GM19395 (cell line): ENCODE measurements around the gene ECHS1.
A peak's percentile ranks its signal among the peaks of the same experiment; 100 is the strongest.

ENCODE experiments used
- ATAC-seq: cut with Tn5 transposase; IDR thresholded peaks from one replicate; pipeline ENCODE4 v1.9.1; 2021; ENCODE audit warnings: mild to moderate bottlenecking, moderate library complexity; ENCODE audit not compliant: unreplicated experiment

ECHS1 gene

DNA sequence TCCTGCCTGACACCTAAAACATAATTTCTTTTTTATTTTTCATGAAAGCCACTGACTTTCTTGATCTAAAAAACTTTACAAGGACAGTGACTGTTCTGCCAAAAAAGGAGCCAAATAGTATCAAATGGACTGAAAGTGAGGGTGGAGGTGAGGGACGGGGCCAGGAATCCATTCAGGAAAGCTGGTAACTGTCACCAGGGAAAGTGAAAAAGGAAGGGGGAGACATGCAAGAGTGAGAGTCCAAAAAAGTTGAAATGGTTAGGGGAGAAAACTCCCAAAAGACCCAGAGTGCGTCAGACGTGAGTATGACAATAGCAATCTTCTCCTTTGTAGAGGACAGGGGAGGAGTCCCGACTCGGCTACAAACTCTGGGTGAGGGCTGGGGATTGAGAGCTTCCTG is 28.9 kb downstream of the ECHS1 start:
- no peak for ATAC-seq

DNA sequence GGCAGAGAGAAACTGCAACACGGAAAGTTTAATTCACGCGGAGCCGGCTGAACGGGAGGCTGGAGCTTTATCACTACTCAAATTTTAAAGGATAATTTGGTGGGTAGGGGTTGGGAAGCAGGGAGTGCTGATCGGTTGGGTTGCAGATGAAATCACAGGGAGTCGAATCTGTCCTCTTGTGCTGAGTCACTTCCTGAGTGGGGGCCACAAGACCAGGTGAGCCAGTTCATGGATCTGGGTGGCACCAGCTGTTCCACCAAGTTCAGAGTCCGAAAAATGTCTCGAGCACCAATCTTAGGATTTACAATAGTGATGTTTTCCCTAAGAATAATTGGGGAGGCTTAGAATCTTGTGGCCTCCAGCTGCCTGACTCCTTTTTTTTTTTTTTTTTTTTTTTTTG is 29.6 kb downstream of the ECHS1 start:
- no peak for ATAC-seq

GRCh38 chr10:133342942-133343341 is 30.2 kb downstream of the ECHS1 start:
- no peak for ATAC-seq

DNA sequence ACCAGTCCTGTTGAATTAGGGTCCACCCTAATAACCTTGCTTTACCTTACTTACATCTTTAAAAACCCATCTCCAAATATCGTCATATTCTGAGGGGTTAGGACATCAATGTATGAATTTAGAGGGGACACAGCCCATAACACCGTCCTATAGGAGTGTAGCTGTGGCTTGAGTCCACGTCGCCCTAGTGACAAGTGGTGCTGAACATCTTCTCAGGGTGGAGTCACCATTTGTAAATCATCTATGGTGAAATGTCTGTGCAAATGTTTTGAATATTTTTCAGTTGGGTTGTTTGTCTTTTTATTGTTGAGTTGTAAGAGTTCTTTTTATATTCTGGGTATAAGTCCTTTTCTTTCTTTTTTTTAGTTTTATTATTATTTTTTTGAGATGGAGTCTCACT is 31.2 kb downstream of the ECHS1 start:
- no peak for ATAC-seq

DNA sequence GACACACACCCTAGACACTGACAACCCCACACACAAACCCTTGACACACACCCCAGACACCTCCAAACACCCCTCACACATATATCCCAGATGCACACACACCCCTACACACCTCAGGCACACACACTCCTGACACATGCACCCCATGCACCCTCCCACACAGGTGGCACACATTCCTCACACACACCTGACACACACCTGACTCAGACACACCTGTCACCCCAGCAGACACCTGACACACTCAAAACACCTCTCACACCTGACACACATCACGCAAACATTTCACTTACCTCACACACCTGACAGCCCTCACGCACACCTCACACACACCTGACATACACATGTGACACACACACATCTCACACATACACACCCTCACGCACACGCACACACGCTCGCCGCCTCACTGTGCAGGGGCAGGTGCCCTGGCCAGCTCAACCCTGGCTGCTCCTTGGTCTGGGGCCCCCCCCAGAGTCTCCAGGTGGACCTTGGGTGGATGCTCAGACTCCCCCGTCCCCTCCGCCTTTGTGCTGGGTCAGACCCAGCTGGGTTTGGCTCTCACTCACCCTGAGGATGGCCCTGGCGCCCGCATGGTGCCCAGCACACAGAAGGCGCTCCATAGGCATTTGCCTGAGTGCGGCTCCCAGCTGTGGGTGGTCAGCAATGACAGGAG is 33.3 kb downstream of the ECHS1 start:
- ATAC-seq, result no peak

DNA sequence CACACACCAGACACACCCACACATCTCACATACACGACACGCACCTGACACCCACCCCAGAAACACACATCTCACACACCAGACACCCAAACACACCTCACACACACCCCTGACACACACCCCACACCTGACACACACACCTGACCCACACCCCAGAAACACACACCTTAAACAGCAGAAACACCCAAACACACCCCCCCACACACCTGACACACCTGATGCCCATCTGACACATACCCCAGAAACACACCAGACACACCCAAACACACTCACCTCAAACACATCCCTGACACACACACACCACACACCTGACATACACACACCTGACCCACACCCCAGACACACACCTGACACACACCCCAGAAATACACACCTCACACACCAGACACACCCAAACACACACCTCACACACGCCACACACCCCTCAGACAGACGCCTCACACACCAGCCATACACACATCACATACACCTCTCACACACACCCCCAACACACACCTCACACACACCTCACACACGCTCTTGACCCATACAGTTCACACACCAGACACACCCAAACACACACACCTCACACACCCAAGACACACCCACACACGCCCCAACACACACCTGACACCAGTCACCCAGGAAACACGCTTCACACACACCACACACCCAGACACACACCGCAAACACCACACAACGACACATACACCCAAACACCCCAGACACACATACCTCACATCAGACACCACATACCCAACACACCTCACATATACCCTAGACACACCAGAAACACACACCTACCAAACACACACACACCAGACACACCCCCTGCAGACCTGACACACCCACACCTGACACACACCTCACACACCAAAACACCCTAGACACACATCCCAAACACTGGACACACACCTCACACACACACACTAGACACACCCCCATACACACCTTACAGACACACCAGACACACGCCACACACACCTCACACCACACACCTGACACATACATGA is 34.8 kb downstream of the ECHS1 start:
- no peak for ATAC-seq

- no peak for ATAC-seq
These were observed 35.8 kb downstream of the ECHS1 start for GRCh38 chr10:133337370-133337725.

DNA sequence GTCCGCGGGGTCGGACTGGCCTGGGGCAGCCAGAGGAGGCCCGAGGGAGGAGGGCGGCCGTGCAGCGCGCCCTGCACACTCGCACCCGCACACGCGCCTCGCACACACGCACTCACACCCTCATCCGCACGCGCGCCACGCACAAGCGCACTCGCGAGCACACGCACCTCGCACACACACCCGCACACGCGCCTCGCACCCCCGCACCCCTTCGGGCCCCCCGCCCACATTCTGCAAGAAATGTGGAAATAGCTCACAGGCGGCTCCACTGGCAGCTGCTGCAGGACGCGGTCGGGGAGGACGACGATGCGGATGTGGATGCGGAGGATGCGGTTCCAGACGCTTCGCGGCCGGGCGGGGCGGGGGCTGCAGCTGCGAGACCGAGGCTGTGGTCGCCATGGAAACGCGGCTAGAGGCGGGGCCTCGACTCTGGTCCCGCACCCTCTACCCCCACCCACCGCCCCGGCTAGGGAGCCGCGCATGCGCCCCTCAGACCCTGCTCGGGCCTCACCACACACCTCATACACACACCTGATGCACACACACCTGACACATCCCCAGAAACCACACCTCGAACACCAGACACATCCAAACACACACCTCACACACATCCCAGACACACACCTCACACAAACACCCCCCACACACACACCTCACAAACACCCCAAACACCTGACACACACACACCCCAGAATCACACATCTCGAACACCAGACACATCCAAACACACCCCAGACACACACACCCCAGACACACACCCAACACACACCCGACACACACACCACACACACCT is 36.4 kb downstream of the ECHS1 start, which contains the start of gene CALY:
Gene CALY, minus strand, starts transcription at position 320 of the 793 bp plus-strand sequence. CDS start 7,907 bp downstream, outside the sequence.
- no peak for ATAC-seq

DNA sequence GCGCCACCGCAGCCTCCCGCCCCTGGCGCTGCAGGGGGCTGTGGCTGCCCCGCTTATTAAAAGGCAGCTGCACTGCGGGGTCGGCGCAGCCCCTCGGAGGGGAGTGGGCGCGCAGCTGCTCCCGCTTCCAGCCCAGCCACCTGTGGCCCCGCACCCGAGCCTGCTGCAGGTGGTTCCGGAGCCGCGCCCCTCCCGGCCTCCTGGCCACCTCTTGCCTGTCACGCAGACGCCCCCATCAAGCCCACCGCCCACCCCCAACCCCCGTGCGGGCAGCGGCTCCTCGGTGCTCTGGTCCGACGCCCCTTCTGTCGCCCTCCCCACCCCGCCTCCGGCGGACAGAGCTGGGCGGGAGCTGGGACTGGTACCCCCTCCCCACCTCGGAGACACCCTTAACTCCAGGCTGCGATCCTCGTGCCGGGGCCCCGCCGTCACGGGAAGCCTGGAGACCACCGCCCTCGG is 37.0 kb downstream of the ECHS1 start:
- no peak for ATAC-seq

DNA sequence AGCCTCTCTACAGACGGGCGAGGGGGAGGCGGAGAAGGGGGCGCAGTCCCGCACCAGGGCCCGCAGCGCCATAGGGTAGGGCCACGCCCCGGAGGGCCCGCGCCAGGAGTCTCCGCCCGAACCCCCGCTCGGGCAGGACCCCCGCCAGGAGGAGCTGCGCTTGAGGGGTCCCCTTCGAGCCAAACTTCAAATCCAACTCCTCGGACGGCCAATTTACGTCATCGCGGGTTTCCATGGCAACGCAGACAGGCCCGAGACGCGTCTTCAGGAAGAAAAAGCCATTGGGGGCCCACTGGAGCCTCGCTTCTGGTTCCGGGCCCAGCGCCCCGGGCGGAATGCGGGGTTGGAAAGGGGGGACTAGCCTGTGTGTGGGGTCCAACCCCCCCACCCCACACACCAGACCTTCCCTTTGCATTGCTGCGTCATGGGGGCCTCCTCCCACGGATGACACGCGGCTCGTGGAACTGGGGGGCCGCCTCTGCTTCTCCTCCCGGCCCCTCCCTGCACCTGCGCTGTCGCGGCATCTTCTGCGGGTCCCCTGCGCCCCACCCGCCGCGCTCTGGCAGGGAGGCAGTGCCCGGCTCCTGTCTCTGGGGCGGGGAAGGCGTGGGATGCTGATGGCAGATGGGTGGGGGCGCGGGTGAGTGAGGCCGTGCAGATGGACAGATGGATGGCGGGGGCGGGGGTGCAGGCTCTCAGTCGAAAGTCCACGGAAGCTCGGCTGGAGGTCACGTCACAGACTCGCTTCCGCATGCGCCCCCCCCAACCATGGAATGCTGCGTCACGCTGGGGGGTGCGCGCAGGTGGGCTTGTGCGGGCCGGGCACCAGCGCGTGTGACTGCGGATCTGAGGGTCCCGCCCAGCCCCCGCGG is 37.7 kb downstream of the ECHS1 start:
- ATAC-seq, result no peak

DNA sequence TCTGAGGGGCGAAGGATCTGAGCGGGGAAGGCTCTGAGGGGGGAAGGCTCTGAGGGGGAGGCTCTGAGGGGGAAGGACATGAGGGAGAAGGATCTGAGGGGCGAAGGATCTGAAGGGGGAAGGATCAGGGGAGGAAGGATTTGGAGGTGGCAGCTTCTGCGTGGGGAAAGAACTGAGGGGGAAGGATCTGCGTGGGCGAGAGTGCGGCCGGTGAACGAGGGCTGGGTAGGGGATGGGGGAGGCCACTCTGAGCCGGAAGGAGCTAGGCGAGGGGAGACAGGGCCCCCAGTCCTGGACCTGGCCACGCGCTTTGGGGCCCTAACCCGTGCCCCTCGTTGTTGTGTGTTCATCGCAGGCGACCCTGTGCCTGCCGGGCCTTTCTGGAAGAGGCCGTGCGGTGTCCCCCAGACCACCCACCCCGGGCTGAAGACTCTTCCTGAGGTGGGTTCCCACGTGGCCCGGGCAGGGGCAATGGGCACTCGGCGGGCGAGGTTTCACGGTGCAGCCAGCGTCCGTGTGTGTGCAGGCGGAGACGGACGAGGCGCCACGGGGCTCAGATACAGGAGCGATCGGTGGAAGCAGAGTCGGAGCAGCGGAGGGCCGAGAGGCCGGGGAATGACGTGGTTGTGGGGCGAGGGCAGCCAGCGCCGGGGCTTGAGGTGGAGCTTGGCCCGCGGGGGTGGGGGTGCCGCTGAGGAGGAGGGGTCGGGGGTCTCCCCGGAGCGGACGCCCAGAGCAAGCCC is 38.5 kb downstream of the ECHS1 start:
- no peak for ATAC-seq

DNA sequence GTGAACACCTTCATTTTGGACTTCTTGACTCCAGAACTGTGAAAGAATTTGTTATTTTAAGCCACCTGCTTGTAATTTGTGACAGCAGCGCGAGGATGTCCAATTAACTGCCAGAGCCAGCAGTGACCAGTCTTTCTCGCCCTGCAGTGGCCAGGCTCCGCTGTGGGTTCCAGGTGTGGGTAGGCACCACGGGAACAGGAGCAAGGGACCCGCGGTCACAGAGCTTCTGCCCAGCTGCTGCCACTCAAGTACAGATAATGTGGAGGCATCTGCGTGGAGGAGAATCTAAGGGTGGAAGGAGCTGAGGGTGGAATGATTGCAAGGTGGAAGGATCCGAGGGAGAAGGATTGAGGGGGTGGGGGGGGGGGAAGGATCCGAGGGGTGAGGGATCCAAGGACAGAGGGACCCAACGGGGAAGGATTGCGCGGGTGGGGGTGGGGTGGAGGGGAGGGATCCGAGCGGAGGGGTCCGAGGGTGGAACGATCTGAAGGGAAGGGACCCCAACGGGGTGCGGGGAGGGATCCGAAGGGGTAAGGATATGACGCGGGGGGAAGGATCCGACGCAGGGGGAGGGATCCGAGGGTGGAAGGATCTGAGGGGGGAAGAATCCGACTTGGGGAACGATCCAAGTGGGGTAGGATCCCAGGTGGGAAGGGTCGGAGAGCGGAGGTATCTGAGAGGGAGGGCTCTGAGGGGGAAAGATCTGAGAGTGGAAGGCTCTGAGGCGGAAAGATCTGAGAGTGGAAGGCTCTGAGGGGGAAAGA is 40.0 kb downstream of the ECHS1 start:
- no peak for ATAC-seq

DNA sequence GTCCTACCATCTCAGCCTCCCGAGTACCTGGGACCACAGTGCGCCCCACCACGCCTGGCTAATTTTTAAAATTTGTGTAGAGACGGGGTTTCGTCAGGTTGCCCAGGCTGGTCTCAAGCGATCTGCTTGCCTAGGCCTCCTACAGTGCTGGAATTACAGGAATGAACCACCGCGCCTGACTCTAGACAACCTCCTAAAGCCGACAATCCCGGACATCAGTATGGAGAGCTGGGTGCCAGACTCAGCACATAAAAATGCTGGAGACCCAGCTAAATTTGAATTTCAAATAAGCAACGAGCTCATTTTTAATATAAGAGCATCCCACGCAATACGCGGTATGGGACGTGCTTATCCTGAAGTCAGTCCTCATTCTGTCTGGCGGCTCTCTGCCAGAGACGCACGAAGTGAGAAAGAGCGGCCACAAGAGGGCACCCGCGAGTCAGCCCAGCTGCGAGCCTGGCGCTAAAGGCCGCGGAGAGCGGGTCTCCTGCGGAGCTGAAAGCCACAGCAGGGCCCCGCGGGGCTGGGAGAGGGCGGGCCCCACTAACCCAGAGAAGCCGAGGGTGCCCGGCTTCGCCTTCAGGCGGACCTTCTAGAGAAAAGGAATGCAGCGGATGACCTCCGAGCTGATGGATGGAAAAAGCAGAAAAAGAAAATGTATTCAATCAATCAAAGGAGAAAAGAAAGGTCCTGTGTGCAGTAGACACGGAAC is 43.5 kb downstream of the ECHS1 start:
- ATAC-seq, result peak; percentile 85

DNA sequence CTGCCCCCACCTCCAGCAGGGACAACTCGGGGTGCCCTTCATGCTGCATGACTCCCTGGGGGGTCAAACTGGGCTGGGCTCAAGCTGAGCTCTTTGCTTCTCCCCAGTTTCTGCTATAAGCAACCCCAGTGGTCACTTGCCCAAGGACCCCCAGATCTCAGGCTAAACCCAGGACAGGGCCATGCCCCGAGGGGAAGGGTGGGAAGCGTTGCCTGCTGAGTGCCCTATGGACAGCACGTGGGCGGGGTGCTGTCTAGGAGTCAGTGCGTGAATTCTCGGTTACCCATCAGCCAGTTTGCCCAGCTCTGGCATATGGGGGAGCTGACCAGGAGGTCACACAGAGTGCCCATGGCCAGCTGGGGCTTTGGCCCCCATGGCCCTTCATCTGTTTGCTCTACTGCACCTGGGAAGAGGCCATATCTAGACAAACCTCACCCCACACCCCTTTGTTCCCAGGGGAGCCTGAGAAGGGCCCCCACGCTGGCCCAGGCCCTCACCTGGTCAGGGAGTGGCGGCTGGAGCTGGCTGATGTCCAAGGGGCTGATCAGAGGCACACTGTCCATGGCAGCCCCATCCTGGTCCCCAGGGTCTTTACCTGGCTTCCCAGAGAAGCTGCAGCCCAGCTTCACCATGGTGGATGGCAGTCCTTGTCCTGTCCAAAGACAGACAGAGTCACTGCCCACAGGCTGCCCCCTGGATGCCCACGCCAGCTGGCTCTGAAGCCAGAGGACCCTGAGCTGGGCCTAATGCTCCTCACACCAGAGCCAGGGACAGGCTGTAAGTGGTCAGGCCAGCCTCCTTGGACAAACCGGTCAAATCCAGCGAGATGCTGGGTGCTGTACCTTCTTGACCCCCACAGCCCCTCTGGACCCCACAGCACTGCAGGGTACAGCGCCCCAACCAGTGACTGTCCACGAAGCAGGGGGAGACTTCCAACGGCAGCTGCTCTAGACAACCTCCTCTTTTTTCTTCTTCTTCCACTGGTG is 44.5 kb downstream of the ECHS1 start:
- ATAC-seq, result no peak

DNA sequence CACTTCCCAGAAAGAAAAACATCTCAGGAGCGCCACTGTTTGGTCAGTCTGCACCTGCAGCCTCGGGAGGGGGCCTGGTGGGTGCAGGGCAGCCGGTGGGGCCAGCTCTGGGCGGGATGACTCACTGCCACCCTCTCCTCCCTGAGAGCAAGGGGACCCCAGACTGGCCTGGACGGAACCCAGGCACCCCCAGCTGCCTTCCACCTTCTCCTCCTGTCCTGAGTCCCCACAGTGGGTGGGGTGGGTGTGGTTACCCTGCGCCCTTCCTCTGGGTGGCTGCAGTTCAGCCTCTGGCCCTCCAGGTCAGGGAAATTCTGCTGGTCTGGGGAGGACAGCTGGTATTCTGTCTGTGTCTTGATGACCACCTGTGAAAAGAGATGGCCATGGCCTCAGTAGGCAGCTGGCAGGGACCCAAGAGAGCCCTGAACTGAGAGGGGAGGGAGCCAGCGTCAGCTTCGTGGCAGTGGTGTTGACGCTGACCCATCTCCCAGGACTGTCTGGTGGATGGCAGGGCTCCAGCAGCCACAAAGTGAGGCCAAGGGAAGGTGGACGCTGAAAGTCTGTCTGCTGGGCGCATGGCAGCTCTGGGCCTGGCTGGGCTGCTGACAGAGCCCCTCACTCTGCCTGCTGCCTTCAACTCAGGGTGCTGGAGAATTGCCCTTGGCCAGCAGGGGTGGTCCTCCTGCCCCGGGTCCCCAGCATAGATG is 45.4 kb downstream of the ECHS1 start:
- ATAC-seq, result no peak
